HL-60 (cell line): ENCODE data around the gene BRMS1.
"Not testable (repeated sequence)": the region's sequence is repeated elsewhere in the genome, so short reads cannot be mapped to it uniquely, and the experiment has no call there.

ENCODE experiments used
- DNase-seq, 2 experiments: peaks; one replicate each; pipeline ENCODE4 v3.0.0-alpha.2; 2010 to 2020; ENCODE audit warnings: low read depth in 1 of 2, low spot score in 1 of 2
- H3K27ac ChIP-seq: fragments of 250-450 bp; sonication (Bioruptor Pico); replicated peaks from 2 replicates; pipeline ENCODE4 v1.5.1; 2020; ENCODE audit warnings: mild to moderate bottlenecking, moderate library complexity
- H3K27me3 ChIP-seq: fragments of 250-450 bp; sonication (Bioruptor Pico); 2 replicates; pipeline ENCODE4 v1.5.1; 2021; ENCODE audit warnings: mild to moderate bottlenecking, moderate library complexity; ENCODE audit not compliant: insufficient read depth, poor library complexity, severe bottlenecking
- H3K4me3 ChIP-seq: replicated peaks from 2 replicates; pipeline ENCODE4 v1.5.1; 2011; ENCODE audit warnings: mild to moderate bottlenecking, control low read depth, low read length; ENCODE audit not compliant: insufficient read depth
- GABPA ChIP-seq: IDR thresholded peaks from 2 replicates; pipeline ENCODE4 v1.6.1; 2012; ENCODE audit warnings: low read depth
- POLR2AphosphoS5 ChIP-seq: IDR thresholded peaks from 2 replicates; pipeline ENCODE4 v1.6.1; 2012; ENCODE audit warnings: low read depth
- SPI1 ChIP-seq: IDR thresholded peaks from 2 replicates; pipeline ENCODE4 v1.6.1; 2012; ENCODE audit warnings: low read depth, mild to moderate bottlenecking, borderline replicate concordance
- TF ChIP-seq, protein P1 (sequence below): IDR thresholded peaks from one replicate; pipeline ENCODE4 v1.5.1; 2011; ENCODE audit warnings: low read length, control low read depth, inconsistent platforms; ENCODE audit not compliant: insufficient read depth
- TF ChIP-seq, protein P2 (sequence below): IDR thresholded peaks from 2 replicates; pipeline ENCODE4 v1.6.1; 2012; ENCODE audit warnings: low read depth; ENCODE audit not compliant: insufficient replicate concordance

The BRMS1 gene

DNA sequence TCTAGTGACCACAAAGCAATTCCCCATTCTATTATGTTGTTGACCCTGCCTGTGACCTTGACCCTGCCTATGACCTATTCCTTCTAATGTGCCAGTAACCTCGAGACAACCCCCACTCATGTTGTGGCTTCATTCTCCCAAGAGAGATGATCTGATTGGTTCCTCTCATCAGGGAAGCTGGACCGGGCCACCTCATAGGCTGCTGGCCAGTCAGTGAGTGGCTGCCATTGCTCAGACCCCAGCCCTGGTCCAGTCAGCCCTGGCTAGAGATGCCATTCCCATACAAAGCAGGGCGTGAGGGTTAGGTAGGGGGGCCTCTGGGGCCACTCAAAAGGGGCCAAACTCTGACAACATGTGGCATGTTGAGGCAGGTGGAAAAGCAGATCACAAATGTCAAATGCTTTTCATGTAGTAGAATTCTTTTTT lies 14.8 kb upstream of the BRMS1 start:
- no peak for DNase-seq
- TF ChIP-seq, protein P1, sequence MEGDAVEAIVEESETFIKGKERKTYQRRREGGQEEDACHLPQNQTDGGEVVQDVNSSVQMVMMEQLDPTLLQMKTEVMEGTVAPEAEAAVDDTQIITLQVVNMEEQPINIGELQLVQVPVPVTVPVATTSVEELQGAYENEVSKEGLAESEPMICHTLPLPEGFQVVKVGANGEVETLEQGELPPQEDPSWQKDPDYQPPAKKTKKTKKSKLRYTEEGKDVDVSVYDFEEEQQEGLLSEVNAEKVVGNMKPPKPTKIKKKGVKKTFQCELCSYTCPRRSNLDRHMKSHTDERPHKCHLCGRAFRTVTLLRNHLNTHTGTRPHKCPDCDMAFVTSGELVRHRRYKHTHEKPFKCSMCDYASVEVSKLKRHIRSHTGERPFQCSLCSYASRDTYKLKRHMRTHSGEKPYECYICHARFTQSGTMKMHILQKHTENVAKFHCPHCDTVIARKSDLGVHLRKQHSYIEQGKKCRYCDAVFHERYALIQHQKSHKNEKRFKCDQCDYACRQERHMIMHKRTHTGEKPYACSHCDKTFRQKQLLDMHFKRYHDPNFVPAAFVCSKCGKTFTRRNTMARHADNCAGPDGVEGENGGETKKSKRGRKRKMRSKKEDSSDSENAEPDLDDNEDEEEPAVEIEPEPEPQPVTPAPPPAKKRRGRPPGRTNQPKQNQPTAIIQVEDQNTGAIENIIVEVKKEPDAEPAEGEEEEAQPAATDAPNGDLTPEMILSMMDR, result no peak
- TF ChIP-seq POLR2AphosphoS5, result peak; percentile 54
- Histone ChIP-seq H3K27ac (no peak overlapping the region), H3K27me3 (no peaks in the 10 kb centered on the region), H3K4me3 (no peak overlapping the region)

DNA sequence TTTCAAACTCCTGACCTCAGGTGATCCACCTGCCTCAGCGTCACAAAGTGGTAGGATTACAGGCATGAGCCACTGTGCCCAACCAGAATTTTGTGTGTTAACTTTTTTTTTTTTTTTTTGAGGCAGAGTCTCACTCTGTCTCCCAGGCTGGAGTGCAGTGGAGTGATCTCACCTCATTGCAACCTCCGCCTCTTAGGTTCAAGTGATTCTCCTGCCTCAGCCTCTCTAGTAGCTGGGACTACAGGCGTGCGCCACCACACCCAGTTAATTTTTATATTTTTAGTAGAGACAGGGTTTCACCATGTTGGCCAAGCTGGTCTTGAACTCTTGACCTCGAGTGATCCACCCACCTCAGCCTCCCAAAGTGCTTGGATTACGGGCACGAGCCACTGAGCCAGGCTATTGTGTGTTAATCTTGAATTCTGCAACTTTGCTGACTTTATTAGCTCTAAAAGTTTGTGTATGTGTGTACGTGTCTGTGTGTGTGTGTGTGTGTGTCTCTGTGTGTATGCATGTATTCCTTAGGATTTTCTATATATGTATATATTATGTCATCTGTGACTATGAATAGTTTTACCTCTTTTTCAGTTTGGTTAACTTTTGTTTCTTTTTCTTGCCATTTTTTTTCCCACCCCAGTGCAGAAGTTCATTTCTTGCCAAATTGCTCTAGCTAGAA lies 5.8 kb upstream of the BRMS1 start:
- not testable (repeated sequence) for H3K4me3 ChIP-seq, H3K27ac ChIP-seq, H3K27me3 ChIP-seq, DNase-seq

DNA sequence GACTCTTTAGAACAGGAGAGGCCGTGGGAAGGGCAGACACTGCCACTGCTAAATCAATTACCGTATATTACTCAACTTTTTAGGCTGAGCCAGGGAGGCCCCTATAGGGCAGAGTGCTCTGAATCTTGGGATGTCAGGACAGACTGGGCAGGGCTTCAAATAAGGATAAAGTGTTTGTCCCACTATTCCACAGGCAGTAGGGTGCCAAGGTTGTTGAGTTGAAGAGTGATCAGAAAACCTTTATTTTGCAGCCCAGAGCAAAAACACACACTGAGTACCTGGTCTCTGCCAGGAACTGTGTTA lies 4.1 kb upstream of the BRMS1 start:
- Histone ChIP-seq H3K4me3 (no peak overlapping the region), H3K27me3 (no peaks in the 10 kb centered on the region), H3K27ac (no peak overlapping the region)
- TF ChIP-seq SPI1 (no peak), POLR2AphosphoS5 (no peak), GABPA (no peak)
- TF ChIP-seq, protein P2, sequence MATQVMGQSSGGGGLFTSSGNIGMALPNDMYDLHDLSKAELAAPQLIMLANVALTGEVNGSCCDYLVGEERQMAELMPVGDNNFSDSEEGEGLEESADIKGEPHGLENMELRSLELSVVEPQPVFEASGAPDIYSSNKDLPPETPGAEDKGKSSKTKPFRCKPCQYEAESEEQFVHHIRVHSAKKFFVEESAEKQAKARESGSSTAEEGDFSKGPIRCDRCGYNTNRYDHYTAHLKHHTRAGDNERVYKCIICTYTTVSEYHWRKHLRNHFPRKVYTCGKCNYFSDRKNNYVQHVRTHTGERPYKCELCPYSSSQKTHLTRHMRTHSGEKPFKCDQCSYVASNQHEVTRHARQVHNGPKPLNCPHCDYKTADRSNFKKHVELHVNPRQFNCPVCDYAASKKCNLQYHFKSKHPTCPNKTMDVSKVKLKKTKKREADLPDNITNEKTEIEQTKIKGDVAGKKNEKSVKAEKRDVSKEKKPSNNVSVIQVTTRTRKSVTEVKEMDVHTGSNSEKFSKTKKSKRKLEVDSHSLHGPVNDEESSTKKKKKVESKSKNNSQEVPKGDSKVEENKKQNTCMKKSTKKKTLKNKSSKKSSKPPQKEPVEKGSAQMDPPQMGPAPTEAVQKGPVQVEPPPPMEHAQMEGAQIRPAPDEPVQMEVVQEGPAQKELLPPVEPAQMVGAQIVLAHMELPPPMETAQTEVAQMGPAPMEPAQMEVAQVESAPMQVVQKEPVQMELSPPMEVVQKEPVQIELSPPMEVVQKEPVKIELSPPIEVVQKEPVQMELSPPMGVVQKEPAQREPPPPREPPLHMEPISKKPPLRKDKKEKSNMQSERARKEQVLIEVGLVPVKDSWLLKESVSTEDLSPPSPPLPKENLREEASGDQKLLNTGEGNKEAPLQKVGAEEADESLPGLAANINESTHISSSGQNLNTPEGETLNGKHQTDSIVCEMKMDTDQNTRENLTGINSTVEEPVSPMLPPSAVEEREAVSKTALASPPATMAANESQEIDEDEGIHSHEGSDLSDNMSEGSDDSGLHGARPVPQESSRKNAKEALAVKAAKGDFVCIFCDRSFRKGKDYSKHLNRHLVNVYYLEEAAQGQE, result no peak
- TF ChIP-seq, protein P1, result no peak
- no peak for DNase-seq

DNA sequence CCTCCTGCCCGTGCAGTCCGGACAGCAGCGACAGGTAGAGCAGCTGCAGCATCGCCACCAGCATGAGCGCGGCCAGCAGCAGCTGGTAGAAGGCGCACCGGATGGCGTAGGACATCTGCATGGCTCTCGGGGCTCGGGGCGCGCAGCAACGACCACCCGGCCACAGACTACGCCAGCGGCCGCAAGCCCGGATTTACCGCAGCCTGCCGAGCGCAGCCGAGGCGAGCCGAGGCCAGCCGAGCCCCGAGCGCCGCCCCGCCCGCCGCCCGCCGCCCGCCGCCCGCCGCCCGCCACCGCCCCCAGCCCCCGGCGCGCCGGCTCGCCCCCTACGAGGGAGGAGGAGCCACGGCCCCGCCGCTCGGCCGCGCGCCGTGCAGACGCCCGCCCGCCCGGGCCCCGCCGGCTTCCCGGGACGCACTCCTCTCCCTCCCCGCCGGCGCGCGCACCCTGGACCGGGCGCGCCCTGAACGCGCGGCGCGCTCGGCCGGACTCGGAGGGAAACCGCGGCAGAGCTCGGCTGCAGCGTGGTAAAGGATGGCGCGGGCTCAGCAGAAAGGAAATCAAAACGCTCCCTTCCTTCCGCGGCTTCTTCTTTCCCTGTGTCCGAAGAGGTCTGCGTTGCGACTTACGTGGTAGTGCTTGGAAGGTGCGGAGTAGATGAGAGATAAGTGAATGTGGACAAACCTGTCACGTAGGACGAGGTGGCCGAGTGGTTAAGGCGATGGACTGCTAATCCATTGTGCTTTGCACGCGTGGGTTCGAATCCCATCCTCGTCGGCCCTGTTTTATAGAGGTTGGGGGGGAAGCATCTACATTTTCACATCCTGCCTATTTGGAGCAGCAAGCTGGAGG lies 2.7 kb upstream of the BRMS1 start, which contains the start of gene B4GAT1:
B4GAT1 (minus strand) TSS at position 205 of the 852 bp plus-strand sequence; CDS start at position 121, 84 bp downstream.
- peak within 1 kb of the TSS; percentile 67 for H3K4me3 ChIP-seq
- H3K27ac ChIP-seq, result peak within 1 kb of the TSS; percentile 39; the same call in 1 of the 2 replicates
- peak in 1 of 2 experiments; percentile 84 for DNase-seq
- TF ChIP-seq GABPA (no peak), POLR2AphosphoS5 (no peak), SPI1 (no peak)
- TF ChIP-seq, protein P2, result no peak
- TF ChIP-seq, protein P1, result no peak
- H3K27me3 ChIP-seq, result no peaks in the 10 kb centered on the region
